AG04449 (cell line): Measurements from ENCODE around the gene BTN3A1.

Experiments
- CTCF ChIA-PET: fragments of 350-600 bp; formaldehyde crosslinking; extraction: SDS; loops from one replicate; lab custom pipeline; 2021; ENCODE audit warnings: antibody characterized with exemption; lab: Yijun Ruan, JAX
- POLR2A ChIA-PET: fragments of 400-600, 350-600 bp; formaldehyde crosslinking; extraction: SDS; loops from one replicate; lab custom pipeline; 2020; ENCODE audit warnings: antibody characterized with exemption, inconsistent platforms; lab: Yijun Ruan, JAX
- DNase-seq: peaks from one replicate; pipeline ENCODE4 v3.0.0-alpha.2; 2010; ENCODE audit warnings: low read depth, low spot score
- H3K4me3 ChIP-seq: 2 replicates; pipeline ENCODE4 v1.5.1; 2011; ENCODE audit warnings: low read depth, mild to moderate bottlenecking, control low read depth, low read length
- CTCF ChIP-seq: IDR thresholded peaks from one replicate; pipeline ENCODE4 v1.5.1; 2011; ENCODE audit warnings: mild to moderate bottlenecking, moderate library complexity, low read length, control low read depth, inconsistent platforms; ENCODE audit not compliant: insufficient read depth; ENCODE audit errors: missing control alignments

Gene BTN3A1

GRCh38 chr6:26439151-26440125 lies 37.4 kb downstream of the BTN3A1 start:
- no peak for DNase-seq
- H3K4me3 ChIP-seq, result no peak overlapping the region; the same call in 1 of the 2 replicates
- CTCF ChIA-PET, result no interaction called here
- POLR2A ChIA-PET, result no interaction called here
- no peak for TF ChIP-seq CTCF

- peak overlapping the region; percentile 61 for H3K4me3 ChIP-seq
Measured at GRCh38 chr6:26440977-26441358, 38.9 kb downstream of the BTN3A1 start.

DNA sequence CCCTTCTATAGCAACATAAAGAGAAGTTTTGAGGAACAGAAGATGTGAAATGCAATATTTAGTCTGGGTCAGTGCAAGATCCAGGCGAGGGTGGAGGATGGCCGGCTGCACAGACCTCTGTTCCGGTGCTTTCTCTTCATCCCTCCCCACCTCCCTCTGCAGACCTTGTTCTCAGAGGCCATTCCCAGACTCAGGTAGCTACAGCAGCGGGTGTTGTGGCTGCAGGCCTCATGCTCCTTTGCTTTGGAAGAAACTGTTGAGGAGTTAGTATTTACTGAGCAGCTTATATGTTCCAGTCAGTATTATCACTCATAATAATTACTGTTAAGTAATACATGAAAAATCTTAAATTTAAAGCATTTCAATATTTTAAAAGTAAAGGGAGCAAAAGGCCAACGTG lies 39.9 kb downstream of the BTN3A1 start:
- no peak overlapping the region for H3K4me3 ChIP-seq
- CTCF ChIA-PET, result no interaction called here
- DNase-seq, result no peak
- TF ChIP-seq CTCF, result no peak
- POLR2A ChIA-PET, result no interaction called here

More at GRCh38 chr6:26440977-26441358, 38.9 kb downstream of the BTN3A1 start:
- TF ChIP-seq CTCF, result no peak
- no peak for DNase-seq
- CTCF ChIA-PET, result no interaction called here
- POLR2A ChIA-PET, result no interaction called here

- TF ChIP-seq CTCF, result no peak
Measured at GRCh38 chr6:26445934-26446667, 44.0 kb downstream of the BTN3A1 start.

DNA sequence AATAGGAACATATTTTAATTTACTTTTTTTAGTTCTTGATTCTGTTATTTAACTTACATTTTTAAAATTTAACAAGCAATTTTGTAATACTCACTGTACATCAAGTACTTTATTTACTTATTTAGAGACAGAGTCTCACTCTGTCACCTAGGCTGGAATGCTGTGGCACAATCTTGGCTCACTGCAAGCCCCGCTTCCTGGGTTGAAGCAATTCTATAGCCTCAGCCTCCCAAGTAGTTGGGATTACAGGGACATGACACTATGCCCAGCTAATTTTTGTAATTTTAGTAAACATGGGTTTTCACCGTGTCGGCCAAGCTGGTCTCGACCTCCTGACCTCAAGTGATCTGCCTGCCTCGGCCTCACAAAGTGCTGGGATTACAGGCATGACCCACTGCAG lies 45.2 kb downstream of the BTN3A1 start:
- ChIA-PET CTCF (no interaction called here), POLR2A (interaction anchor here (1.1 kb wide), 1 partner anchor 64 kb away, joined by 3 read pairs; the partner anchor contains the start of gene BTN2A2)
- TF ChIP-seq CTCF, result no peak
- no peak for DNase-seq
- no peak overlapping the region for H3K4me3 ChIP-seq

More at GRCh38 chr6:26445934-26446667, 44.0 kb downstream of the BTN3A1 start:
- ChIA-PET CTCF (interaction anchor here (0.6 to 2.0 kb wide), 3 partner anchors 10 to 104 kb away, joined by 3 to 7 read pairs (median 4); no protein-coding TSS in a partner anchor), POLR2A (interaction anchor here (1.1 kb wide), 1 partner anchor 63 kb away, joined by 3 read pairs; the partner anchor contains the start of gene BTN2A2)
- H3K4me3 ChIP-seq, result no peak overlapping the region
- DNase-seq, result no peak
